ENCODE measurements around the gene EPB41L5. TPM values are rescaled to one million over a fixed set of nuclear protein-coding genes. Genes with fewer than 3 reads are reported as not detected.

EPB41L5 gene
- total and polyA plus RNA-seq, 10 of the 15 experiments (the other 5 are each of a cell fraction or from before 2014, with no cell fraction given) = 2.1 to 20.4 (median 8.2) TPM

DNA sequence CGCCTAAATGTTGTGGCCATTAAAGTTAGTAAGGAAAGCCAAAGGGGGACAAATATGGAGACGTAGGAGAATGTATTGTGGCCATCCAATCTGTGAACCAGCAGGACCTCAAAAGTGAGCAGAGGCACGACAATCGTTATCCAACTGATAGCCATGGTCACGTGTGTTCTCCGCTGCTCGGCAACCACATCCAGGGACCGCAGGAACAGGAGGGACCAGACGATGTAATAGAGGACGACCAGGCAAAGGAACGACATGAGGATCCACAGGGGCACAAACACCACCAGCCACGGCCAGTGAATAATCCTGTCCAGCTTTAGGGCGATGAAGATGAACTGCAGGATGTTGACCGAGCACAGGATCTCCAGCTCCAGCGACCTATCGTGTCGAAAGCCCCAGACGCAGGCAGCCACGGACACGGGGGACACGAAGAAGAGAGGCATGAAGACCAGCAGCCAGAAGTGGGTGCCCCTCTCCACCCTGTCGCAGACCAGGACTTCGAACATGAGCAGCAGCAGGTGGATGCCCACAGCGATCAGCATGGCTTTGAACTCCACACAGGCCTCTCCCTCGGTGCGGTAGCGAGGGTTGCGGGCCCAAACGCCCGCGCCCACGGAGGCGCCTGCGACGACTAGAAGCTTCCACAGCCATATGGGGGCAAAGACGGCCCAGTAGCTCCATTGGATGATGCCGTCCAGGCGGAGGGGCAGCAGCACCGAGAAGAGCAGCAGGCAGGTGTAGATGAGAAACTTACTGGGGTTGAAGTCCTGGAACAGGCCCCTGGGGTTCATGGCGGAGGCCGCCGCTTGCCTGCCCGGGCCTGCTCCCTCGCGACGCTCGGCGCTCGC is 209.5 kb downstream of the EPB41L5 start:
- ChIA-PET CTCF (interaction anchor here (1.0 to 3.5 kb wide), 7 partner anchors 10 to 469 kb away, joined by 3 to 13 read pairs (median 3); no protein-coding TSS in a partner anchor), SMC1A (ENCODE audit: uncharacterized antibody, unreplicated experiment) (interaction anchor here (0.6 to 1.9 kb wide), 4 partner anchors 10 to 47 kb away, joined by 3 to 9 read pairs (median 3); no protein-coding TSS in a partner anchor), POLR2A (interaction anchor here (0.6 to 1.9 kb wide), 5 partner anchors 9 to 88 kb away, joined by 3 to 17 read pairs (median 5); partner anchors contain the start of gene RALB), RAD21 (ENCODE audit: unreplicated experiment) (interaction anchor here (1.0 to 2.0 kb wide), 8 partner anchors 10 to 91 kb away, joined by 3 to 14 read pairs (median 8); partner anchors contain the start of gene RALB)
- H3K4me3 ChIP-seq = peak overlapping the region; percentile 81
- peak overlapping the region; percentile 77 for H2AFZ ChIP-seq (ENCODE audit: control insufficient read depth, low read depth, low read length)
- DNase-seq (ENCODE audit: low read depth, low spot score) (no peak), FAIRE-seq (no peak), ATAC-seq (no peak)
- H3K79me2 ChIP-seq (ENCODE audit: control insufficient read depth, insufficient read depth, low read length) = peaks cover 18% of the 10 kb centered on the region
- H3K4me1 ChIP-seq (ENCODE audit: control insufficient read depth, insufficient read depth, low read length) = peaks cover 22% of the 10 kb centered on the region
- BruUV-seq (replicated peaks) = no TSS peak
- intact Hi-C loops (cut with micrococcal nuclease; ENCODE audit: unreplicated experiment) = loop anchor here (1.0 to 2.0 kb wide), 2 partner anchors 30 to 88 kb away; partner anchors contain the start of gene RALB
- peak overlapping the region; percentile 63 for H3K9ac ChIP-seq (ENCODE audit: control insufficient read depth, insufficient read depth, low read length)
- H3K36me3 ChIP-seq (ENCODE audit: control insufficient read depth in 2 of 2, insufficient read depth in 2 of 2, low read length in 1 of 2) = no peaks in the 10 kb centered on the region; a peak in 1 of 4 replicates
- H3K27me3 ChIP-seq (replicated peaks in 1 of 2; ENCODE audit: control insufficient read depth in 2 of 2, insufficient read depth in 2 of 2, low read length in 1 of 2) = no peaks in the 10 kb centered on the region
- 85% methylated on average over 44 of the region's 49 CpGs for WGBS (ENCODE audit: insufficient coverage, insufficient replicate concordance, low lambda C conversion rate, missing lambda C conversion rate)
- H4K20me1 ChIP-seq (ENCODE audit: control insufficient read depth, insufficient read depth) = no peaks in the 10 kb centered on the region
- in situ Hi-C loops (cut with MboI) = loop anchor here (25.0 kb wide), 1 partner anchor 465 kb away; no protein-coding TSS in a partner anchor
- peak overlapping the region; percentile 83 for H3K27ac ChIP-seq (ENCODE audit: control insufficient read depth, insufficient read depth)
- no peaks in the 10 kb centered on the region for H3K9me3 ChIP-seq (replicated peaks; ENCODE audit: control insufficient read depth, insufficient read depth, low read length)
- H3K4me2 ChIP-seq (ENCODE audit: control insufficient read depth, insufficient read depth) = peak overlapping the region; percentile 71
- TF ChIP-seq ETV6 (conservative IDR thresholded peaks at IDR 0.05 in 1 of 2, IDR thresholded peaks at IDR 0.05 in 1 of 2; ENCODE audit: borderline replicate concordance in 1 of 2, low read depth in 1 of 2) (no peak), HDAC2 (IDR thresholded peaks at IDR 0.05) (0 out of 2 replicates have a peak, but pooled peaks have one; percentile 13), E2F4 (IDR thresholded peaks at IDR 0.05; ENCODE audit: low read depth, low read length) (no peak), POLR2AphosphoS2 (IDR thresholded peaks at IDR 0.05; ENCODE audit: low read depth, low read length) (no peak), ATF2 (IDR thresholded peaks at IDR 0.05; ENCODE audit: low read length) (no peak), NFXL1 (IDR thresholded peaks at IDR 0.05; ENCODE audit: borderline replicate concordance) (no peak), ASH2L (IDR thresholded peaks at IDR 0.05; ENCODE audit: borderline replicate concordance, low read depth) (0 out of 2 replicates have a peak, but pooled peaks have one; percentile 2)
- TF ChIP-seq, protein P1, sequence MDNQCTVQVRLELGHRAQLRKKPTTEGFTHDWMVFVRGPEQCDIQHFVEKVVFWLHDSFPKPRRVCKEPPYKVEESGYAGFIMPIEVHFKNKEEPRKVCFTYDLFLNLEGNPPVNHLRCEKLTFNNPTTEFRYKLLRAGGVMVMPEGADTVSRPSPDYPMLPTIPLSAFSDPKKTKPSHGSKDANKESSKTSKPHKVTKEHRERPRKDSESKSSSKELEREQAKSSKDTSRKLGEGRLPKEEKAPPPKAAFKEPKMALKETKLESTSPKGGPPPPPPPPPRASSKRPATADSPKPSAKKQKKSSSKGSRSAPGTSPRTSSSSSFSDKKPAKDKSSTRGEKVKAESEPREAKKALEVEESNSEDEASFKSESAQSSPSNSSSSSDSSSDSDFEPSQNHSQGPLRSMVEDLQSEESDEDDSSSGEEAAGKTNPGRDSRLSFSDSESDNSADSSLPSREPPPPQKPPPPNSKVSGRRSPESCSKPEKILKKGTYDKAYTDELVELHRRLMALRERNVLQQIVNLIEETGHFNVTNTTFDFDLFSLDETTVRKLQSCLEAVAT (IDR thresholded peaks at IDR 0.05) = peak; percentile 91
- TF ChIP-seq, protein P2, sequence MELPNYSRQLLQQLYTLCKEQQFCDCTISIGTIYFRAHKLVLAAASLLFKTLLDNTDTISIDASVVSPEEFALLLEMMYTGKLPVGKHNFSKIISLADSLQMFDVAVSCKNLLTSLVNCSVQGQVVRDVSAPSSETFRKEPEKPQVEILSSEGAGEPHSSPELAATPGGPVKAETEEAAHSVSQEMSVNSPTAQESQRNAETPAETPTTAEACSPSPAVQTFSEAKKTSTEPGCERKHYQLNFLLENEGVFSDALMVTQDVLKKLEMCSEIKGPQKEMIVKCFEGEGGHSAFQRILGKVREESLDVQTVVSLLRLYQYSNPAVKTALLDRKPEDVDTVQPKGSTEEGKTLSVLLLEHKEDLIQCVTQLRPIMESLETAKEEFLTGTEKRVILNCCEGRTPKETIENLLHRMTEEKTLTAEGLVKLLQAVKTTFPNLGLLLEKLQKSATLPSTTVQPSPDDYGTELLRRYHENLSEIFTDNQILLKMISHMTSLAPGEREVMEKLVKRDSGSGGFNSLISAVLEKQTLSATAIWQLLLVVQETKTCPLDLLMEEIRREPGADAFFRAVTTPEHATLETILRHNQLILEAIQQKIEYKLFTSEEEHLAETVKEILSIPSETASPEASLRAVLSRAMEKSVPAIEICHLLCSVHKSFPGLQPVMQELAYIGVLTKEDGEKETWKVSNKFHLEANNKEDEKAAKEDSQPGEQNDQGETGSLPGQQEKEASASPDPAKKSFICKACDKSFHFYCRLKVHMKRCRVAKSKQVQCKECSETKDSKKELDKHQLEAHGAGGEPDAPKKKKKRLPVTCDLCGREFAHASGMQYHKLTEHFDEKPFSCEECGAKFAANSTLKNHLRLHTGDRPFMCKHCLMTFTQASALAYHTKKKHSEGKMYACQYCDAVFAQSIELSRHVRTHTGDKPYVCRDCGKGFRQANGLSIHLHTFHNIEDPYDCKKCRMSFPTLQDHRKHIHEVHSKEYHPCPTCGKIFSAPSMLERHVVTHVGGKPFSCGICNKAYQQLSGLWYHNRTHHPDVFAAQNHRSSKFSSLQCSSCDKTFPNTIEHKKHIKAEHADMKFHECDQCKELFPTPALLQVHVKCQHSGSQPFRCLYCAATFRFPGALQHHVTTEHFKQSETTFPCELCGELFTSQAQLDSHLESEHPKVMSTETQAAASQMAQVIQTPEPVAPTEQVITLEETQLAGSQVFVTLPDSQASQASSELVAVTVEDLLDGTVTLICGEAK (IDR thresholded peaks at IDR 0.05; ENCODE audit: borderline replicate concordance) = peak; percentile 18; the same call in 1 of the 2 replicates
- TF ChIP-seq, protein P3, sequence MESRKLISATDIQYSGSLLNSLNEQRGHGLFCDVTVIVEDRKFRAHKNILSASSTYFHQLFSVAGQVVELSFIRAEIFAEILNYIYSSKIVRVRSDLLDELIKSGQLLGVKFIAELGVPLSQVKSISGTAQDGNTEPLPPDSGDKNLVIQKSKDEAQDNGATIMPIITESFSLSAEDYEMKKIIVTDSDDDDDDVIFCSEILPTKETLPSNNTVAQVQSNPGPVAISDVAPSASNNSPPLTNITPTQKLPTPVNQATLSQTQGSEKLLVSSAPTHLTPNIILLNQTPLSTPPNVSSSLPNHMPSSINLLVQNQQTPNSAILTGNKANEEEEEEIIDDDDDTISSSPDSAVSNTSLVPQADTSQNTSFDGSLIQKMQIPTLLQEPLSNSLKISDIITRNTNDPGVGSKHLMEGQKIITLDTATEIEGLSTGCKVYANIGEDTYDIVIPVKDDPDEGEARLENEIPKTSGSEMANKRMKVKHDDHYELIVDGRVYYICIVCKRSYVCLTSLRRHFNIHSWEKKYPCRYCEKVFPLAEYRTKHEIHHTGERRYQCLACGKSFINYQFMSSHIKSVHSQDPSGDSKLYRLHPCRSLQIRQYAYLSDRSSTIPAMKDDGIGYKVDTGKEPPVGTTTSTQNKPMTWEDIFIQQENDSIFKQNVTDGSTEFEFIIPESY (IDR thresholded peaks at IDR 0.05) = peak; percentile 76; the same call in 1 of the 2 replicates

All from GM12878 (cell line).